Activated CD8-positive, alpha-beta memory T cell treated with anti-CD3 and anti-CD28 coated beads for 4 hours (primary cell): ENCODE data around the gene CLCNKA.
"Not testable (repeated sequence)": the region's sequence is repeated elsewhere in the genome, so short reads cannot be mapped to it uniquely, and the experiment has no call there.

Experiments
- DNase-seq, 2 donors: peaks; one replicate each; pipeline ENCODE4 v3.0.0-alpha.2; 2020; ENCODE audit warnings: low read depth in 2 of 2

CLCNKA gene

GRCh38 chr1:15997637-15998280 is 24.1 kb upstream of the CLCNKA start:
- DNase-seq, result no peak

DNA sequence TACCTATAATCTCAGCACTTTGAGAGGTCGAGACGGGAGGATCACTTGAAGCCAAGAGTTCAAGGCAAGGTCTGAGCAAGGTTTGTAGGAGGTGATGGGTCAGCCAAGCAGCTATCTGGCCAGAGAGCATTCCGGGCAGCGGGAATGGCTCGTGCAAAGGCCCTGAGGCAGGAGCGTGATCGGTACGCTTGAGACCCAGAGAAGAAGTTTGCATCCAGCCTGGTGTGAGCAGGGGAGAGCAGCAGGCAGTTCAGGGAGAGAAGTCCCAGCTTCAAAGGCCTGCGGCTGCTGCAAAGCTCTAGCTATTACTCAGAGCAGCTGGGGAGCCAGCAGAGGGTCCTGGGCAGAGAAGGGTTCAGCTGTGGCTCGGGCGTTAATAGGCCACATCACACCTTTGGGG is 22.9 kb upstream of the CLCNKA start:
- no peak for DNase-seq

GRCh38 chr1:16001274-16001673 is 20.6 kb upstream of the CLCNKA start:
- DNase-seq, result not testable (repeated sequence)

DNA sequence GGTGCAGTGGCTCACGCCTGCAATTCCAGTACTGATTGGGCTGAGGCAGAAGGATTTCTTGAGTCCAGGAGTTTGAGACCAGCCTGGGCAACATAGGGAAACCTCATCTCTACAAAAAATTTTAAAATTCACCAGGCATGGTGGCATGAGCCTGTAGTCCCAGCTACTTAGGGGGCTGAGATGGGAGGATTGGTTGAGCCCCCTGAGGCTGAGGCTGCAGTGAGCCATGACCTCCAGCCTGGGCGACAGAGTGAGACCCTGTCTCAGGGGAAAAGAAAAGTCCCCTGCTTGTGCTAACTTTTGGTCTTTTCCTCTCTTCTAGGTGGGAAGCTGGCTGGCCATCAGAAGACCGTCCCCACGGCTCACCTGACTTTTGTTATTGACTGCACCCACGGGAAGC is 16.2 kb upstream of the CLCNKA start:
- no peak for DNase-seq

GRCh38 chr1:16006010-16006409 is 15.8 kb upstream of the CLCNKA start:
- no peak for DNase-seq

DNA sequence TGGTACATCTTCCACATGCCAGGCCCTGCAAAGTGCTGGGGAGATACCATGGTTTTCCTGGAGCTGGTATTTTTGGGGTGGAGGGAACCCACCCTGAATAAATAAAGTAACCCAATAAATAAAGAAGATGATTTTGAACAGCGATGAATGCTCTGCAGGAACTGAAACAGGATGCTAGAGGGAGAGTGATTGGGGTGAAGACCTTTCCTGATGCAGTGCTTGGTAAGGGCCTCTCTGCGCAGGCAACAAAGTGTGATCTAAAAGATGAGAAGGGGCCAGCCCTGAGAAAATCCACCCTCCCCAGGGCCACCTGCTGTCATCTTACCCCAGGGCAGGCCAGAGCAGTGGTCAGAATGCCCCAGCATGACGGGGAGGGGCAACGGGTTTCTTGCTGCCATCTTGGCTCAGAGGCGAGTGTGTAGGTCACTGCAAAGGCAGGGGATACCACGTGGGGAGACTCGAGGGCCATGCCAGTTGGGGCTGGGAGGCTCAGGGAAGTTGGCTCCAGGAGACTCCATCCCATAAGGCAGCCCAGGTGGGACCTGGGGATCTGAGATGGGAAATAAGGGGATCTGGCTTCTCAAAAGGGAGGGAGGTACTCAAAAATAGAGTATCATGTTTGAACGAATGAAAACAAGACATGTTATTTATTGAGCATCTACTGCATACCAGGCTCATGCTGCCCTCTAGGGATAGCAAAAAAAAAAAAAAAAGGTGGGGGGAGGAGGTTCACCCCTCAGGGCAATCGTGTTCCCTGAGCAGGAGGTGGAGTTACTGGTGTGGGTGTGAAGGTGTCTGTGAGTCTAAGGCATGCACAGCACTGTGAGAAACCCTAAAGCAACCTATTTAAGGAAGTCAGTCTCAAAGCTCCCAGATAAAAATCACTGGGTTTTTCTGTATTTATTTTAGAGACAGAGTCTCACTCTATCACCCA is 15.0 kb upstream of the CLCNKA start:
- DNase-seq, result no peak

- no peak for DNase-seq
Measured at GRCh38 chr1:16007671-16008341, 14.0 kb upstream of the CLCNKA start.

DNA sequence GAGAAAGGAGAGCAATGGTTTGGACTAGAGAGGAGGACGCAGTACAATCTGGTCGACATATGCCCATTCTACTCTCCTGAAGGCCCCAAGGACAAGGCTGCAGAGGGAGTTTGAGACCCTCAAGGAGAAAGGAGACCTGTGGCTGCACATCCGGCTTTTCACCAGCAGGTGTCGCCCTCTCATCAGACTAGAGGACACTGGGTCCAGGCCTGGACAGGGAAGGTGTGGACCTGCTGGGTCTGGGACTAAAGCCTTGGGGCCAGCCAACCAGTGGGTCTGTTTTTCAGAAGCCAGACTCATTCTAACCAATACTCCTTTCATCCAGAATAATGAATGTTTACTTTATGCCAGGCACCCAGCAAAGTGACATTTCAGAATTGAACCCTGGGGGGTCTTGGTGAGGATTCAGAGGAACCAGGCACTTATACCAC is 12.8 kb upstream of the CLCNKA start:
- DNase-seq, result peak; percentile 56

DNA sequence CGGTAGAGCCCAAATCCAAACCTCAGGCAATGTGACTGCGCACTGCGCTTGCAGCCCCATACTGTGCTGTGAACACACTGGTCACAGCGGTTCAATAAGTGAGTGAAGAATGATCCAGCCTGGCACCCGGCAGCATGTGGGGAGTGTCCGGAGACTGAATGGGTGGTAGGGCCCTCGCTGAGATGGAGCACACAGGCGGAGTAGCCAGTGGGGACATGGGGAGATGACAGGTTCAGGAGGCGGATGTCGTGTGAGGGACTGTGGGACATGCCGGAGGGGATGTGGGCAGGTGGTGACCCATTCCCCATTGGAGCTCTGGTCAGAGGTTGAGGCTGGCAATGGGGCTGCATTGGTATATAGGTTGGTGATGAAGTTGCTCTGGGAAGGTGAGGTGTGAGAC is 12.2 kb upstream of the CLCNKA start:
- no peak for DNase-seq

DNA sequence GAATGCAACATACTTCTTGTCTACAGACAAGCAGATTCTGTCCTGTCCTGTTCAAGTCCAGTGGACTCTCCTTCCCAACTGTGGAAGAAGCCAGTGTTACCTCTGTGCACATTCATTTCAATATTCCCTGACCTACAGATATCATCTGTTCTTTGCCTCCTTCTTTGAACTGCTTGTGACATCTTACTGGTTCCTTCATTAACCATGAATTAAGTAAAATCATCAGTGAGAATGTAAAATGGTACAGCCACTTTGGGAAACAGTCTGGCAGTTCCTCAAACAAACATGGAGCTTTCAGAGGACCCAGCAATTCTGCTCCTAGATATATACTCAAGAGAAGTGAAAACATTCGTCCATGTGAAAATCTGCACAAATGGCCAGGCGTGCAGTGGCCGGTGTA is 11.0 kb upstream of the CLCNKA start:
- DNase-seq, result no peak

GRCh38 chr1:16011936-16012589 is 9.8 kb upstream of the CLCNKA start:
- no peak for DNase-seq

GRCh38 chr1:16012590-16013219 is 9.1 kb upstream of the CLCNKA start:
- no peak for DNase-seq

- peak; percentile 38 to 60 for DNase-seq
Measured at GRCh38 chr1:16013220-16013907, 8.5 kb upstream of the CLCNKA start.

DNA sequence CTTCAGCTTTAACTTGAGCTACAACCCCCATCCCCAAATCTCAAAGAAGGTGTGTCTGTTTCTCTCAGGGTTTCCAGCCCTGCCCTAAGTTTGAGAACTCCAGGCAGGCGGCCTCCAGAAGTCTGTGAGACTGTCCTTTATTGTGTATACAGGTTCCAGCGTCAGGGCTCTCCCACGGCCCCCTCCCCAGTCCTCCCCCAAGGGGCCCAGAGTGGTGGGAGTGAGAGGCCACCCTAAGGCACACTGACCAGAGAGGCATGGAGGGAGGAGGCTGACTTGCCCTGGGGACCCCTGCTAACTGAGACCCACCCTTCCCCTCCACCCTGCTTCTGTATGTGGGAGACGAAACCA is 8.0 kb upstream of the CLCNKA start:
- no peak for DNase-seq

DNA sequence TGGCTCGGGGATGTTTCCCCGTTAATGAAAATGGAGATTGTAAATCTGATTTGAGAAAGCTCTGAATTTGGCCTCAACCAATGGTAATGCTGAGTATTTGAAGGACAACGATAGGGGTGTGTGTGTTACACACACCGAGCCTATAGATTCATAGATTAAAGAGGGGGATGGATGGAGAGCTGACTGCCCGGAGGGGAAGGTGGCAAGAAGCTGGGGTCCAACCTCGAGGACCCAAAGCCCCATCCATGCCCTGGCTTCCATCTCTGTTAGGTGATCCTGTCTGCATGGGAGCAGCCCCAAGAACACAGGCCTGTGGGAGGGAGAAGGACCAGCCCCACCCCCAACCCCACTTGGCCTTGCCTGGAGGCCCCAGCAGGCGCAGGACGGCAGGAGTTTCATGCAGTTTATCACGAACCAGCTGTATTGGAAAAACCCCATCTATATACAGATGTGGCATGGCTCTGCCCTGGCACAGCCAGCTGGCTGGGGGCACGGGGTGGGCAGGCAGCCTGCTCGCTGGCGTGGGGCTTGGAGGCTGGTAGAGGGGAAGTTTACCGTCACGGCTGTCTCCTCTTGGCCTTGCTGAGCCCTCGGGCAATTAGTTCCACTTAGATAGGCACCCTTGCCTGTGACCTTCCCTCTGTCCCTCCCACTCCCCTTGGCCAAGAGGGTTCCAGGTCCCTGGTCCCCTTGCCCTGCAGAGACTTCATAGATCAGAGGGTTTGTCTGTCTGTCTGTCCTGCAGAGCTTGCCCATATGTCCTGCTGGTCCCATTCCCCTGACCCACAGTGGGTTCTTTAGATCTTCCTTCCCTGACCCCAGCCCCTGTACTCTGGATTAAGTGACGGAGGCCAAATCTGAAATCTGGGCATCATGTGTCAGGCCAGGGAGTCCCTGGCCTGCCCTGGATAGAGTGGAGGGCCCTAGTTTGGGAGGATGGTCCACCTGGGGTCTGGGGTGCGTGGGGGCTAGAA is 7.0 kb upstream of the CLCNKA start:
- DNase-seq, result no peak

DNA sequence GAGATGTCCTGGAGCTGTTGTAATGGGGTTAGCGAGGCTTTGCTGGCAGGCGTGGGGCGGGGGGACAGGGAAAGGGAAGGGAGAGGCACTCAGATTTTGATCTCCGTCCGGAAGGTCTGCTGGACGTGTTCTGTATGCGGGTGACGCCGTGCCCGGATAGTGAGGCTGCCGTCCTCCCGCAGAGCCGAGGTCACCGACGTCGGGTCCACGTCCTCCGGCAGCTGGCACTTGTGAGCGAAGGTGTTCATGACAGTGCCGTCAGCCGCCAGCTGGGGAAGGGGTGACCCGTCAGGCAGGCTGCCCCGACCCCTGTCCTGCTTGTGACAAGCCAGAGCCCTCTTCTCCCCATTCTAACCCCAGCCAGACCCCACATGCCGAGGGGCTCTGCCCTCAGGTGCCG is 6.3 kb upstream of the CLCNKA start:
- no peak for DNase-seq

- no peak for DNase-seq
Measured at GRCh38 chr1:16015960-16016901, 5.6 kb upstream of the CLCNKA start.

- no peak for DNase-seq
Measured at GRCh38 chr1:16017076-16017460, 4.8 kb upstream of the CLCNKA start.
